Measurements from ENCODE around the gene OTOP2. TPM values are rescaled to one million over a fixed set of nuclear protein-coding genes. Genes with fewer than 3 reads are reported as not detected.

Gene OTOP2
- total RNA-seq, 2 donors from 2014 or later, result 5.7 to 18.4 TPM

Other genes with a start within 250 kb of the OTOP2 start
- 1 to 10 TPM; 1.0 to 1.1 TPM for gene CD300LF, start 211.3 kb upstream of the OTOP2 start, total RNA-seq
- gene RAB37, start 187.0 kb upstream of the OTOP2 start, total RNA-seq, result 1 to 10 TPM; 4.5 to 7.2 TPM
- gene NHERF1, start 175.6 kb upstream of the OTOP2 start, total RNA-seq, result 100 to 1,000 TPM; 186 to 244 TPM
- 10 to 100 TPM; 28.4 to 52.6 TPM for gene NAT9, start 147.9 kb upstream of the OTOP2 start, total RNA-seq
- under 1 TPM; 0.16 to 0.30 TPM for gene GRIN2C, start 64.4 kb upstream of the OTOP2 start, total RNA-seq
- gene FDXR, start 51.3 kb upstream of the OTOP2 start, total RNA-seq, result 10 to 100 TPM; 17.7 to 26.9 TPM
- 10 to 100 TPM in 1 of 2 donors, under 1 TPM in 1; 0.30 to 18.4 TPM for gene FADS6, start 30.6 kb upstream of the OTOP2 start, total RNA-seq
- gene USH1G, start 1.0 kb upstream of the OTOP2 start, total RNA-seq, result under 1 TPM in 1 of 2 donors, not detected in 1; 0.05 TPM
- under 1 TPM in 1 of 2 donors, not detected in 1; 0.40 TPM for gene OTOP3, start 11.6 kb downstream of the OTOP2 start, total RNA-seq
- 10 to 100 TPM; 47.8 to 54.8 TPM for gene HID1, start 48.5 kb downstream of the OTOP2 start, total RNA-seq
- gene CDR2L, start 63.4 kb downstream of the OTOP2 start, total RNA-seq, result 1 to 10 TPM; 3.7 to 4.1 TPM
- 10 to 100 TPM; 27.2 to 50.1 TPM for gene MRPL58, start 88.4 kb downstream of the OTOP2 start, total RNA-seq
- 100 to 1,000 TPM; 302 to 371 TPM for gene ATP5PD, start 122.7 kb downstream of the OTOP2 start, total RNA-seq
- 10 to 100 TPM; 14.8 to 18.1 TPM for gene KCTD2, start 123.0 kb downstream of the OTOP2 start, total RNA-seq
- 10 to 100 TPM; 19.4 to 50.1 TPM for gene SLC16A5, start 163.7 kb downstream of the OTOP2 start, total RNA-seq
- 10 to 100 TPM; 20.5 to 20.7 TPM for gene ARMC7, start 185.7 kb downstream of the OTOP2 start, total RNA-seq
- gene NT5C, start 207.5 kb downstream of the OTOP2 start, total RNA-seq, result 10 to 100 TPM; 72.3 to 94.9 TPM
- gene JPT1, start 230.2 kb downstream of the OTOP2 start, total RNA-seq, result 100 to 1,000 TPM; 227 to 367 TPM